NCI-H1694 treated with DMSO at 0.1 percent for 48 hours (cell line): Measurements from ENCODE around the gene WDR35.

ENCODE experiments used
- DNase-seq: peaks from one replicate; lab custom pipeline; 2025; lab: John Stamatoyannopoulos, UW

The WDR35 gene

DNA sequence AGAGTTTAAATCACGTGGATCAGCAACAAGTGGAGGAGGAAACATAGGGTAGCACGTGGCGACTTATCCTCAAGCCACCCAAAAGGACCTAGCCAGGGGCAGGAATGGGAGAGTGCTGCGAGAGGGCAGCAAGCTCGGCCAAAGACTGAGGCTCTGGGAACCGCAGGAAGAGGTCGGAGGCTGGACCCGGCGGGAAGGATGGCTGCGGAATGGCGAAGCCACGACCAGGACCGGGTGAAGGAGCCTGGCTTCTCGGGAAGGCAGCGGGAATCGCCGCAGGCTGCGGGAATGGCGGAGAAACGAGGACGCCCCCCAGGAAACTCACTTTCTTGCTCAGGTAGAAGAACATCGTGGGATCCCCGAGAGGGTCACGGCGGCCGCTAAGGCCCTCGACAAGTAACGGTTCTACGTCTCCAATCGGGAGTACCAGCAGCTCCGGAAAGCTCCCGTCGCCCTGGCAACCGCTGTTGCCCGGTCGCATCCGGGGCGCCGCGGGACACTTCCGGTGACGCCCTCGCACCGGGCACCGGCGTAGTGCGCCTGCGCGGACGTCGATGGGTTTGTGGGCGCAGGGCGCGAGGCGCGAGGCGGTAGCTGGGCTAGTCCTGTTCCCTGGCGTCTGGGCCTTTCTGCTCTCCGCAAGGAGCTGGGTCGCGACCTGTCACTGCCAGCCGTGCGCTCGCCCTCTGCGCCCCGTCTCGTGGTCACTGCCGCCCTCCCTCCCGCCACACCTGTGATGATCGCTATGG lies at the start of gene WDR35:
TSS of gene WDR35 (minus strand) at position 439 of the 749 bp plus-strand sequence. CDS start at position 349, 90 bp downstream.
- DNase-seq = peak; percentile 83

DNA sequence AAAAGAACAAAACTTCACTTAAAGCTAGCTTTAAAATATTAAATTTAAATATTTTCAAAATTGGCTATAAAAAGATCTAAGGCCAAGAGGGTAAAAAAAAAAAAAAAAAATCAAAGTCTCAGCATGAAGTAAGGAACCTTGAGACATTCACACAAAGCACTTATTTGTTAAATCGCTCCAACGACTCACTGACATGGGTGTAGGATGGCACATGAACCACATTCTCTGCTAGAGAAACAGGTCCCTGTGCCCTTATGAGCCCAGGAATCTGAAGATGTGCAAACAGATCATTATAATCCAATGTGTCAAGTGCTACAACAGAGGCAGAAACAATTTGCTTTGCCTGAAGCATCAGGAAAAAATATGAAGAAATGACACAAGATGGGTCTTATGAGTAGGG lies 47.8 kb upstream of the WDR35 start:
- no peak for DNase-seq

DNA sequence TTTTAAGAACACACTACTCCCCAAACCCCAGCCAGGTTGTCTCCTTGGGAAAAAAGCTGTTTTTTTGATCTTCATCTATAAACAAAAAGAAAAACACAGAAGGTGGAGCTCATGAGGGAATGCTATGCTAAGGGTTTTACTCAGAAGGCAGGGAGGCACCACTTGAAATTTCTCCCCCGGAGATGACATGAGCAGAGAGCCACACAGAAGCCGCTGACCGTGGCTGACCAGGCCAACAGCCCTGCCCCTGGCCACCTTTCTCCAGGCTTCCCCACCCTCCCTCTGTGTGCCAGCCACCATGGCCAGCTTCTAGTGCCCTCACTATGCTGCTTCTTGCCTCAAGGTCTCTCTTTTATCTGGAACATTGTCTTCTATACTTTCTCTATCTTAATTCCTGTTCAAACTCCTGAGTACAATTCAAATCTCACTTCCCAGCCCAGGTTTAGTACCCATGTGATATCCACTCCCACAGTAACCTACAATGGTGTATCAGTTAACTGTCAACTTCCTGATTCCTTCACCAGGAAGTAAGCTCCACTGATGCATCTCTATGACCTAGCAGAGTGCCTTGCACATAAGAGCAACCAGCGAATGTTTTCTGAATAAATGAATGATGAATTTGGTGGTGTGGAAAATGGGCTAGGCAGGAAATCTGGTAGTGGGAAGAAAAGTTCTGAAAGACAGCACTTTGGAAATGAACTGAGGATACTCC lies 46.2 kb upstream of the WDR35 start:
- no peak for DNase-seq

DNA sequence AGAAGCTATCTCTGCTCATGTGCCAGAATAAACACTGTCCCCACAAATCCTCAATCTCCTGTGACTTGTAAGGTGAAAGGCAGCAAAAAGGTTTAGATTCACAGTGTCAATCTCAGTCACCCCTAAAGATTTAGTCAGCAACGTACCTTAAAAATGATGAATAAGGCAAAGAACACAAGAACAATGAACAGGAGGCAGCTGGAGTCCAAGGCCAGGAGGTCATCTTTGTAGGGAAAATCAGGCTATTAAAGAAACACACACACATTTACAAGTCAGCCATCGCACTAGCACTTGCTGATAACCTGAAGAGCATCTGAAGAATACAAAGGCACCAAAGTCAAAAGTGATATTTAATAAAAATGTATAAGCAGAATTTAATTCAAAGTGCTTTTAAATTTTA lies 44.9 kb upstream of the WDR35 start:
- no peak for DNase-seq

DNA sequence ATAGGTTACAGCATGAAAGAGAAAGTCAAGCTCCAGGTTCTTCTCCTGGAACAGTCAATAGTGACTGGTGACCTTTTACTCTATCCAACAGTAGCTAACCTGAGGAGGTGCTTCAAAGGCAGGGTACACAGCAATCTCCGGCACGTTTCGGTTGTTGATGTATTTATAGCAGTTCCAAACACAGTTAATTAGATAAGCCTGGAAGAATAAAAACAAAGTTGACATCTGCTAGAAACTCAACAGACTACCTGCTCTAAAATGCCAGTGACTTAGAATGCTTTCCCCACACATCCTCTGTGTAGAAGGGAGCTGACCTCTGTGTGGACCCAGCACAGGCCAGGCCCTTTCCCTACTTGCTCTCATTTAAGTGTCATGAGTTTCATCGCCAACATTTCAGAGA lies 44.3 kb upstream of the WDR35 start:
- DNase-seq = no peak

DNA sequence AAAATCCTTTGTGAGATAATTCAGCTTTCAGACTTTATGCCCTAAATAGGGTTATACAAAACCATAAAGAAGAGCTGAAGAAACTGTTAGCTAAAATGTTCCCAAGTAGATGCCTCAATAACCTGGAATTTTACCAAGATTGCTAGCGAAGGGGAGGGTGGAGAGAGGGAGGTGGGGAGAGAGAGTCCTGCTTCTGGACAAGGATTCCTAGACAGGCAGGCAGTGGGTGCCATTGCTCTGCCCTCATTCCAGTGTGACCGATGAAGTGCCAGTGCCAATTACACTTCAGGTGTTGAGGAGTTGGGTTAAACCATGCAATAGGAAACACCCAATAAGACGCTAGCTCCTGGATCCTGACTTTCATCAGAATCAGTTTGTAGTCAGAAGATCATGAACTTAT lies 43.4 kb upstream of the WDR35 start:
- DNase-seq = no peak

DNA sequence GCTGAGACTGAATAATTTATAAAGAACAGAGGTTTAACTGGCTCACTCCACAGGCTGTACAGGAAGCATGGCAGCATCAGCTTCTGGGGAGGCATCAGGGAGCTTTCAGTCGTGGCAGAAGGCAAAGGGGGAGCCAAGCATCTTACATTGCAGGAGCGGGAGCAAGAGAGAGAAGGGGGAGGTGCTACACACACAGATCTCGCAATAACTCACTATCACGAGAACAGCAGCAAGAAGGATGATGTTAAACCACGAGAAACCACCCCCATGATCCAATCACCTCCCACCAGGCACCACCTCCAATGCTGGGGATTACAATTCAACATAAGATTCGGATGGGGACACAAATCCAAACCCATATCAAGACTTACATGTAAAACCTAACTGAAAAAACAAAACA lies 40.3 kb upstream of the WDR35 start:
- DNase-seq = no peak

DNA sequence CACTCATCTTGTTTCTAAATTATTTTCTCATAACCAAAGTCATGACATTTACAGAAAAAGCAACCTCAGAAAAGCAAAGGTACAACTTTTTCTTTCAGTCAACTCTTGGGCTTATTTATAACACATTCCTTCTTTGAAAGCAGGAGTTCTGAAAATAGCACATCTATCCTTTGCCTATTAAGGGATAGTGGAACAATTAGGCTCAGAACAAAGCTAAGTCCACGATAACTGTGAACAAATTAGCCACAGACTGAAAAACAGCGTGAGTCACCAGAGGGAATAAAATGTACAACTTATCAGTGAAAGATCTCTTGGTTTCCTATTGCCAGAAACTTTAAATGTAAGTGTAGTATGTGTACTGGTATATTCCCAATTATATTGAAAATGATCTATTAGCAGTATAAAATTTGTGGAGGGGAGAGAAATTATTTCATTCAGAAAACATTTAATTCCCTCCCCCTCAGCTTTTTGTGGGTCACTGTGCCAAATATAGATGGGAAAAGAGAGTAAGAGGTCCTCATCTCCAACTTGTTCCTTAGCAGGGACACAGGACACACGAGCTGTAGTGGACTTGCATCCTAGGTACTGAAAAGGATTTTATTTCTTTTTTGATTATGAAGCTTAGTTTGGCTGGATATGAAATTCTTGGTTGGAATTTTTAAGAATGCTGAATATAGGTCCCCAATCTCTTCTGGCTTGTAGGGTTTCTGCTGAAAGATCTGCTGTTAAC lies 38.0 kb upstream of the WDR35 start:
- no peak for DNase-seq

DNA sequence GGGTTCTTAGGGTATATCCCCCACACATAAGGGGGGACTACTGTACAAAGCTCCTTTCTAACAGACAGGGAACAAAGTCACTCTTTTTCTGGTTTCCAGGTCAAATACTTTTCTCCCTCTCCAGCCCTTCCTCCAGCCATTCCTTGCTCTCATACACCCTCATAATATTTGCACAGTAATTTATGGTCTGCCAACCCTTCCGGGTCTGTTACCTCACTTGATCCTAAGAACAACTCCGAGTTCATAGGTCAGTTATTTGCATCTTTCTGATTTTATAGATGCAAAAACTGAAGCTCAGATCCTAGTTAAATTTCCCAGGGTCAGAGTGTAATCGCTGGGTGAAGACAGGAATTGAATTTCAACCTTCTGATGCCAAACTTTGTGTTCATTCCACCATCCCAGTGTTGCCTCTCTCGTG lies 37.4 kb upstream of the WDR35 start:
- DNase-seq = no peak

DNA sequence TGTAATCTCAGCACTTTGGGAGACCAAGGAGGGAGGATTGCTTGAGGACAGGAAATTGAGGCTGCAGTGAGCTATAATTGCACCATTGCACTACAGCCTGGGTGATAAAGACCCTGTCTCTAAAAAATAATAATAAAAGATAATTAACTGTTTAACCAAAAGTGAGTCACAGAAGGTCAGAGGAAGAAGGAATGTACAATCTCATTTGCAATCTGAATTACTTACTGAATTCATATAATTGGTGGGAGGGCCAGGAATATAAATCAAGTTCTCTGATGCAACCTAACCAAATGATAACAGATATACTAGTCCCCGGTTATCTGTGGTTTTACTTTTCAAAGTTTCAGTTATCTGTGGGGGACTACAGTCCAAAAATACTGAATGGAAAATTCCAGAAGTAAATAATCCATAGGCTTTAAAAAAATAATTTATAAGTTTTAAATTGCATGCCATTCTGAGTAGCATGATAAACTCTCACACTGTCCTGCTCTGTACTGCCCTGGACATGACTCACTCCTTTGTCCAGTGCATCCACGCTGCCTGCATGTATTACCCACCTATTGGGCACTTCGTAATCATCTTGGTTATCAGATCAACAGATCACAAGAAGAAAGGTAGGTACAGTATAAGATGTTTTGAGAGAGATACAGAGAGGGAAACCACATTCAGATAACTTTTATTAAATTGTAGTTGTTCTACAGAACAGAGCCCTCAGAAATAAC lies 35.3 kb upstream of the WDR35 start:
- DNase-seq = no peak

DNA sequence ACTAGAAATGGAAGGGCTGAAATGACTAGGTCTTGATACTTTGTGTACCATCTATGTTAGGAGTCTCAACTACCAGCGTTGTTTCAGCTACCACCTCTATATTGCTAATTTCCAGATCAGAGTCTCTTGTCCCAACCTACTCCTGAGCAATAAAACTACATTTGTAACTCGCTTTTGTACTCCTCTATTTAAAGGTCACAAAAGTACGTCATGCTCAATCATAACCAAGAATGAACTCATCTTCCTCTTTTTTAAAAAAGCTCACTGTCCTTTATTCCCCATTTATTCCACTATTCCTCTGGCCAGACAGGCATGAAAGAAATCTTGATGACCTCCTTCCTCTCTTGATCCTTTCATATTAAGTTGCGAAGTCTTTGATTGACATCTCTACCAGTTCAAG lies 33.8 kb upstream of the WDR35 start:
- no peak for DNase-seq

DNA sequence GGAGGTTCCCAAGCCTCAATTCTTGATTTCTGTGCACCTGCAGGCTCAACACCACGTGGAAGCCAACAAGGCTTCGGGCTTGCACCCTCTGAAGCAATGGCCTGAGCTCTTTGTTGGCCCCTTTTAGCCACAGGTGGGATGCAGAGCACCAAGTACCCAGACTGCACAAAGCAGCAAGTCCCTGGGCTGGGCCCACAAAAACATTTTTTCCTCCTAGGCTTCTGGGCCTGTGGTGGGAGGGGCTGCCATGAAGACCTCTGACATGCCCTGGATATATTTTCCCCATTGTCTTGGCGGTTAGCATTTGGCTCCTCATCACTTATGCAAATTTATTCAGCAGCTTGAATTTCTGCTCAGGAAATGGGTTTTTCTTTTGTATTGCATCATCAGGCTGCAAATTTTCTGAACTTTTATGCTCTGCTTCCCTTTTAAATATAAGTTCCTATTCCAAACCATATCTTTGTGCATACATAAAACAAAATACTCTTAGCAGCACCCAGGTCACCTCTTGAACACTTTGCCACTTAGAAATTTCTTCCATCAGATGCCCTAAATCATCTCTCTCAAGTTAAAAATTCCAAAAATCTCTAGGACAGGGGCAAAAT lies 31.6 kb upstream of the WDR35 start:
- DNase-seq = no peak

DNA sequence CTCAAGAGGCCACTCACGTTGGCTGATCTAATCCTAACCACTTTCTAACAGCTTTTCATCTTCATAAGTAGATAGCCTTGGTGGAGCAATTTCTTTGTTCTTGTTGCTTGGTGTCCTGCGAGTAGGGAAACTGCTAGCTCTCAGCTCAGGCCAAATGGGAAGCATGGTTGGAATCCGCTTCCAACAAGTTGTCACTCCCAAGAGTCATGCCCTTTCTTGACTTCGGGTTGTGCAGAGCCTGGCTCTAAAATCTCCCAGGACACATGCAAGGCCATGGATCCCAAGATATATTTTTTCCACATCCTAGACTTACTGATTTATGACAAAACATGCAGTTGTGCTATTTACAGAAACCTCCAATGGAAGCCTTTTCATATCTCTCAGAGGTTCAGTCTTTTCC lies 29.8 kb upstream of the WDR35 start:
- no peak for DNase-seq

DNA sequence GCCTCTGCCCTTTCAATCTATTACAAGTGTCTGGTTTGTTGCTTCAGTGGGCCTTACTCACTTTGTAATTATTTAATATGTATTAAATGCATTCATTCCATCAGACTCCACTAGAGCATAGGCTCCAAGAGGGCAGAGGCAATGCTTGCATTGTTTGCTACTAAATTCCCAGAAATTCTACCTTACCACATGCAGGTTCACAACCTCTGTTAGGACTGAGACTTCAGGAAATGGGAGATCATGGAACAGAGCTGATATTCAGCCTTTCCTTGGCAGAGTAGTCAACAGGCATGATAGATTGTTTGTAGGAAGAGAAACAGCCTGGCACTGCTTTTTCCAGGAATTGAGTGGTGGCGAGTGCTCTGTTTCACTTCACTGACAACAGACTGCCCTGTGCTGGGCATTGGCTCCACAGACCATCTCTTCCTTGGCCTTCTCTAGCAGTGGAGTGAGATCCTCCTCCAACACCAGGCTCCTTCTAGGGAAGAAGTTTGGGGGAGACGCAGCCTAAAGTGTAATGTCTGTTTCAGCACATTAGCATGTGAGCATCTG lies 28.8 kb upstream of the WDR35 start:
- DNase-seq = no peak

DNA sequence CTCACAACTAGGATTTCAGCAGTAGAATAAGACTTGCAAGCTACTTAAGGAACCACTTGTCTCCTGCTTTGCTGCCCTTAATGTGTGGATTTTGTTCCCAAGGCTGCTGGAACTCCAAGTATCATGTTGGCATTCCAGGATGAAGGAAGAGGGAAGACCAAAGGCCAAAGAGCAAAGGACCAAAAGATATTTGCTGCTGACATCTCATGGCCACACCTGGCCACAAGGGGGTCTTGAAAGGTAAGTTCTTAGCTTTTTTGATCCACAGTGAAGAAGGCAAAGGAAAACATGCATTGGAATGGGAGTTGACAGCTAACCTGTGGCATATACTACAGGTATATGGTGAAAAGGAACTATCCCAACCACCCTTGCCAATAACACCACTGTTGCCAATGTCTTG lies 26.4 kb upstream of the WDR35 start:
- DNase-seq = no peak

DNA sequence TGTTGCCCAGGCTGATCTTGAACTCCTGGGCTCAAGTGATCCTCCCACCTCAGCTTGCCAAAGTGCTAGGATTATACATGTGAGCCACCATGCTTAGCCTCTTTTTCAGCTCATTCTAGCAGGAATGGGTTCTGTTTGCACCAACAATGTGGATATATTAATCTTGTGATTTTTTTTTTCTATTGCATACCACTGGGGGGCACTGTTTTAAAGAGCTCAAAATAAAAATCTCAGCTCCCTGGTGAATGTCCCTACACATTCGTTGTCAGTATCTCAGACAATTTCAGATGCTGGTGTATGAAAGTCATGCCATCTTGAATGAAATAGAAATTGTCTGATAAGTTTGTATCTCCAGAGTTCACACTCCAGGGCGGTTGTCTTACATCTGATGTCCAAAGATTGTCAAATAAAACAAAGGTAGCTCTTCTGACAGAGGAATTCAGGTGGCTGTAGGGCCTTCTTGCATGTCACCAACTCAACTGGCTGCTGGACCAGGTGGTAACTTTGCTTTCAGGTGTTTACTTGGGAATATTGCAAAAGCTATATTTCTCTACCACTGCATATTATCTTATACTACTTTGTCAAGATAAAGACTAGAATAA lies 25.7 kb upstream of the WDR35 start:
- DNase-seq = peak; percentile 77

DNA sequence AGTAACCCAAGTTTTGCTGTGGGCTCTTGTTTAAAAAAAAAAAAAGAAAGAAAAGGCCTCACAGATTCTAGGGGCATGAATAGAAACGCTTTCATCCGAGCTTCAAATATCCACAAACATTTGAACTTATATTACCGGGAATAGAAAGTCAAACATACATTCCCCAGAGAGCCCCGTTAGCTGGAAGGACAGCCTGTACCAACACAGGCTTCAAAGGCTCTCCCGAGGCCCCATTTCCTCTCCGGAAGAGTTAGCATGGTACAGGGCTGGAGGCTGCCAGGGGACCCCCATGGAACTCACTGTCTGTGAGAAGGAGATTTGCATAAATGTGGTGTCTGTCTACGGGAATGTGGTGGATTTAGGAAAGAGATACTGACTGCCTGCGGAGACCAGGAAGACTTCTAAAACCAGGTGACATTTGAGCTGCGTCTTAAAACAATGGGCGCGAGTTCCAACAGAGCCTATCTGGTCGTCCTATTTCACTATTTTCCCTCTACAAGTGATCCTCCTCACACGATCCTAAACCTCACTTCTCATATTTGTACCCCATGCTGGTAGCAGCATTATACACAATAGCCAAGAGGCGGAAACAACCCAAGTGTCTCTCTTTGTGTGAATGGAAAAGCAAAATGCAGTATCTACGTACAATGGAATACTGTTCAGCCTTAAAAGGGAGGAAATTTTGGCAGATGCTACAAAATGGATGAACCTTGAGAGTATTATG lies 23.4 kb upstream of the WDR35 start:
- DNase-seq = no peak

DNA sequence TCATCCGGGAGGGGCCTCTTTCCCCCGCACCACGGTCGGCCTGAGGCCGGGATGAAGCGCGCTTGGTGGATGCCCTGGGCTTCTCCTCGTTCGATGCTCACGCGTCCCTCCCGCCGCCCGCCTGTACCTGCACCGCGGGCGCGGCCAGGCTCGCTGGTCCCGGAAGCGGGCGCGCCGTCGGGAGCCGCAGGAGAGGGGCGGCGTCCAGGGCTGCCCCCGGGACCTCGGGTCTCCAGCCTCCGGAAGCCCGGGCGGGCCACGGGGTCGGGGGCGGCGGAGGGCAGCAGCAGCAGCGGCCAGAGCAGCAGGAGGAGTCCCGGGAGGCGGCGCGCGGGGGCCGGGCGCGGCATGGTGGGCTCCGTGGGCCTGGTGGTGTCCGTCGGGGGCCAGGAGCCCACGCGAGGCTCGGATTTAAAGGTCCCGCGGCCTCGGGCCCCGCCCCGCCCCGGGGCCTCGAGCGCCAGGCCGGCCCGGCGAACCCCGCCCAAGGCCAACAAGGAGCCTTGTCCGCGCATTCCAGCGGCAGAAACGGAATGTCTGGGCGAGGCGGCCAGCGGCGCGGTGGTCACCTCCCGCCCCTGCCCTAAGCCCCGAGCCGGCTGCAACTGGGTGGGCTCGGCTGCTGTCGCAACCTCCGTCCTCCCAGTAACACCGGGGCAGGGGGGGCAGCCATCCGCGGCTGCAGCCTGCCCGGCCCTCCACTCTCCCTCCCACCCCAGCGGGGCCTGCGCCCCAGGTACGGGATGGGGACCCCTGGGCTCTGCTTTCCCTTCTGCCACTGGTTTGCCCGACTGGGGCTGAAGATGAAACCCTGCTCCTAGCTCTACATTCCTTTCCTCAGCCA lies 22.6 kb upstream of the WDR35 start, which contains the start of gene MATN3:
TSS of gene MATN3 (minus strand) at position 387 of the 844 bp plus-strand sequence. CDS start at position 350, 37 bp downstream.
- DNase-seq = no peak

DNA sequence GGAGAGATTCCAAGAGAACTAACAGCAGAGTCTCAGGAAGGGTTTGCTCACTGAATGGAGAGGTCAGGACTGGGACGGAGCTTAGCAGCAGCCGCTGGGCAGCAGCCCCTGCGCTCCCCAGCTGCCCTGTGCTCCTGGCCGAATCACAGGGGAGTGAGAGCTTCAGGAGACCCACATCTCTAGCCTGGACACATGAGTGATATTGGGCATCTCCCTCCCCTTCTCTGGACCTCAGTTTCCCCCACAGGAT lies 22.1 kb upstream of the WDR35 start:
- DNase-seq = no peak
